SK-MEL-5 (cell line): ENCODE measurements around the gene ARHGEF37. TPM values are rescaled to one million over a fixed set of nuclear protein-coding genes. Genes with fewer than 3 reads are reported as not detected.

ENCODE experiments used
- DNase-seq: peaks from one replicate; pipeline ENCODE4 v3.0.0-alpha.2; 2016; ENCODE audit warnings: low read depth, low spot score
- in situ Hi-C: cut with HindIII; loops from 2 replicates; pipeline ENCODE4 v1.10.0; 2016; ENCODE audit warnings: low sequenced_read_pairs, high pct_unique_total_duplicates, low pct_unique_long_range_greater_than_20kb
- small RNA-seq, 2 experiments: library from RNA; depleted of rRNA; stranded (forward); fragments of <200 nt; gene quantifications; one replicate each; pipeline ENCODE3, GENCODE V24; 2014
- total RNA-seq: library from RNA; depleted of rRNA; stranded (reverse); fragments of >200 nt; shearing (Covaris generic); gene quantifications from 2 replicates; pipeline ENCODE4 v1.2.3, GENCODE V29; 2014; rRNA removed

Gene ARHGEF37
- total RNA-seq, 1 experiment from 2014 or later: 2.6 TPM

DNA sequence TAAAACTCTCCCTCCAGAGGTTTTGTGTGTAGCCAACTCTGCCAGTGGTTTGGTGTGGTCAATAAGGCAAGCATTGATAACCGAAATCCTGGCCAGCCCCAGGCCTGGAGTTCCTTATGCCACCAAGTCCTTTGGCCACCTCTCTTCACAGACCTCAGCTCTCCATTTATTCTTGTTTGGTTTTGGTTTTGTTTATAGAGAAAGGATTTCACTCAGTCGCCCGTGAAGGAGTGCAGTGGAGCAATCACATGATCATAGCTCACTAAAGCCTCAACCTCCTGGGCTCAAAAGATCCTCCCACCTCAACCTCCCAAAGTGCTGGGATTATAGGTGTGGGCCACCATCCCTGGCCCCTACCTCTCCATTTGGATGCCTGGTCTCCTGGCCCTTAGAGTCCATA is 93.4 kb downstream of the ARHGEF37 start:
- DNase-seq: no peak
- in situ Hi-C loops: no loop called here

- in situ Hi-C loops: no loop called here
- no peak for DNase-seq
Measured at GRCh38 chr5:149675610-149676201, 94.4 kb downstream of the ARHGEF37 start.

- in situ Hi-C loops: no loop called here
- no peak for DNase-seq
Measured at GRCh38 chr5:149677731-149678130, 96.4 kb downstream of the ARHGEF37 start.

DNA sequence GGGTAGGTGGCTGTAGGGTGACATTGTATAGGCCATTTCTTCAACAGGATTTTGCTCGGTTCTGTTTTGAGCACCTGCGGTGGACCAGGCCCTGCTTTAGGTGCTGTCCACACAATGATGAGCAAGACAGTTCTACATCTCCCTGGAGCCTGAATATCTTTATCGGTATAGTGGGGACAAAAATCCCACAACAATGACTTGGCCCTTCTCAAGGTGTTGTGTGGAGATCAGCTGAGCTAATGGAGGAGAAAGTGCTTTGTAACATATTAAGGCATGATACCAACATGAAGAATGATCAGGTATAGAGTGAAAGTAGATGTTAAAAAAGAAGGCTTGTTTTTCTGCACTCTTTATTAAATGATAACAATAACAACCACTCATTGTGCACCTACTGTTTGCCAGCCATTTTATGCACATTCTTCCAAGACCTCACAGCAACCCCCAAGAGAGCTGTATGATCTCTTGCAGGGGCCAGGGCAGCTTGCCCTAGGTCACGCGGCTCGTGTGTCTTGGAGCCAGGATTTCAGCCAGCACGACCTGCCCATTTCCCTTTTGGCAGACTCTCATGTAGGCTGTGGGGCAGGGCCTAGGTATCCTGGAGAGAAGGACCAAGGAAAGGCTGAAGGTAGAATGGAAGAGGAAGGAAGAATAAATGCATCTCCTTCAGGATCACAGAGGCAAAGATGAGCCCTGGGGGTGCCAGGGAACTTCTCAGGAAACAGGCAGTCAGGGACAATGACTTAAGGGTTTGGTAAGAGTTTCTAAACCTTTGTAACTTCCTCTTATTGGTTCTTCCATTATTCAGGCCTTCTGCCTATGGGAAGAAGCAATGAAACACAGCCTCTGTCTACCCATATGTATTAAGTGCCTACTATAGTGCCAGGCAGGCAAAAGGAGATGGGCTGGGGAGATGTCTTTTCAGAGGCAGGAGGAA is 98.8 kb downstream of the ARHGEF37 start:
- no peak for DNase-seq
- in situ Hi-C loops: no loop called here

DNA sequence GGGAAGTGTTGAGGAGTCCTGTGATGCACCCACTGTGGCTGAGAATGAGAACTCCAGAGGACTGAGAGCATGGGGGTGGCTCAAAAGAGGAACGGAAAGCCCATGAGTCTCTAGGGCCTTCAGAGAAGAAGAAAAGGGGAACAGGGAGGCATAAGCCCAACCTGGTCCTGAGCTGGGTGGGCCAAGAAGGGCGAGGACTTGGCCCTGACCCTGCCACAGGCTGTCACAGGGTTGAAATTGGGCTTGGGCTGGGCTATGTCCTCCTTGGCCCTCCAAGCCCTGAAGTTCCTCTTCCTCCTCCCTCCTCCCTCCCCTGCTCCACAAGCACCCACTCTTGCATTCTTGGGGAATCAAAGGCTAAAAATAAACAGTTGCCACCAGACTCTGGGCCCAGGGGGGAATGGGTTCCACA is 99.5 kb downstream of the ARHGEF37 start:
- DNase-seq: no peak
- in situ Hi-C loops: no loop called here

- no peak for DNase-seq
- in situ Hi-C loops: no loop called here
Measured at GRCh38 chr5:149681252-149681651, 100.0 kb downstream of the ARHGEF37 start.

GRCh38 chr5:149681922-149682321 is 100.6 kb downstream of the ARHGEF37 start:
- no peak for DNase-seq

DNA sequence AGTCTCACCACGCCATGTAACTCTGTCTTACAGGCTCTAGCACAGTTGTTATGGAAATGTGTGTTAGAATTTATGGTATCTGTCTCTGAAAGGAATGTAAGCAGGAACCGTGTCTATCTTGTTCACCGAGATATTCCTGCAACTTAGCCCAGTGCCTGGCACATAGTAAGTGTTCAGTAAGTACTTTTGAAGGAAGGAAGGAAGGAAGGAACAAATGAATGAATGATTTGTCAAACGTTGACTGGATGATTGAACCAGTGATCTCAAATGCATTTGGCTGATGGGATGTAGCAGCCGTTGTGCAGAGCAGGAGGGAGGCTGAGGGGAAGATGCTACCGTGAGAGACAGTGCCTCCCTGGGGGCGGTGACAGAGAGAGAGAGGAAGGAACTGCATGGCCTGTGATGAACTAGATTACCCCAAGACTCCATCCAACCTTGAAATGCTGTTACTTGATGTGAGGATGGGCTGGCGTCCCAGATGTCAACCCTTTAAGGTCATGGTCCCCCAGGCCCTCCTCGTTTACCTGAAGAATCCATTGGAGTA is 101.3 kb downstream of the ARHGEF37 start:
- DNase-seq: no peak
- in situ Hi-C loops: no loop called here

More at GRCh38 chr5:149681922-149682321, 100.6 kb downstream of the ARHGEF37 start:
- in situ Hi-C loops: no loop called here

GRCh38 chr5:149683964-149684363 is 102.7 kb downstream of the ARHGEF37 start:
- DNase-seq: no peak
- in situ Hi-C loops: no loop called here

GRCh38 chr5:149684371-149684770 is 103.1 kb downstream of the ARHGEF37 start:
- no peak for DNase-seq
- in situ Hi-C loops: no loop called here

Small RNA genes lying within 50 kb of the gene (small RNA-seq; reads per million reads assigned to genes)
- gene RNU6-588P: 0 reads per million in 2 experiments

Other genes starting within 250 kb of the ARHGEF37 start
- 21.5 and 25.3 TPM in 2 replicates for gene GRPEL2, start 236.0 kb upstream of the ARHGEF37 start, total RNA-seq
- gene PCYOX1L, start 223.5 kb upstream of the ARHGEF37 start, total RNA-seq: 2.9 TPM in 2 replicates
- gene IL17B, start 202.2 kb upstream of the ARHGEF37 start, total RNA-seq: not detected in 2 replicates
- 189 and 195 TPM in 2 replicates for gene CSNK1A1, start 30.1 kb upstream of the ARHGEF37 start, total RNA-seq
- gene PPARGC1B, start 148.8 kb downstream of the ARHGEF37 start, total RNA-seq: 2.2 and 2.3 TPM in 2 replicates